H1 (cell line): Measurements from ENCODE around the gene PFN3. TPM values are rescaled to one million over a fixed set of nuclear protein-coding genes. Genes with fewer than 3 reads are reported as not detected.

Experiments
- CTCF ChIA-PET: fragments of 300-600 bp; sonication (Branson Sonifier 250); formaldehyde crosslinking; loops from one replicate; lab custom pipeline; 2021; ENCODE audit not compliant: partially characterized antibody; lab: Charles Lee
- POLR2A ChIA-PET: fragments of 300-600 bp; sonication (Branson Sonifier 250); formaldehyde crosslinking; loops from one replicate; lab custom pipeline; 2021; ENCODE audit warnings: inconsistent platforms; ENCODE audit not compliant: partially characterized antibody; lab: Charles Lee
- DNase-seq, 2 experiments: peaks; one replicate each; pipeline versions ENCODE4 v3.0.0 to v3.0.0-alpha.2; 2010 to 2022; ENCODE audit warnings: low spot score in 2 of 2, low read depth in 1 of 2, mixed read lengths in 1 of 2
- FAIRE-seq: peaks from 2 replicates; lab custom pipeline; 2011; peaks lifted over from hg19 to GRCh38; lab: Jason Lieb, UNC
- H2AFZ ChIP-seq: 2 replicates; pipeline ENCODE4 v1.8.1; 2012; ENCODE audit warnings: low read length, inconsistent platforms
- H2AK5ac ChIP-seq: 2 replicates; pipeline ENCODE4 v1.6.1; 2013; ENCODE audit warnings: low read depth, low read length
- H2BK120ac ChIP-seq: replicated peaks from 2 replicates; pipeline ENCODE3; 2013; ENCODE audit warnings: low read depth, low read length, inconsistent platforms
- H2BK12ac ChIP-seq: 2 replicates; pipeline ENCODE4 v1.6.1; 2013; ENCODE audit warnings: low read depth, low read length
- H2BK15ac ChIP-seq: 2 replicates; pipeline ENCODE4 v1.6.1; 2013; ENCODE audit warnings: low read length
- H2BK20ac ChIP-seq: 2 replicates; pipeline ENCODE4 v1.6.1; 2013; ENCODE audit warnings: low read length
- H2BK5ac ChIP-seq: 2 replicates; pipeline ENCODE4 v1.6.1; 2013; ENCODE audit warnings: low read depth, low read length
- H3K14ac ChIP-seq: 2 replicates; pipeline ENCODE4 v1.6.1; 2013; ENCODE audit warnings: inconsistent platforms; ENCODE audit not compliant: insufficient read length
- H3K18ac ChIP-seq: 2 replicates; pipeline ENCODE4 v1.6.1; 2013; ENCODE audit warnings: low read length; ENCODE audit errors: extremely low read depth
- H3K23ac ChIP-seq: 2 replicates; pipeline ENCODE4 v1.6.1; 2013; ENCODE audit warnings: inconsistent platforms; ENCODE audit not compliant: insufficient read length
- H3K23me2 ChIP-seq: 2 replicates; pipeline ENCODE4 v1.6.1; 2013; ENCODE audit warnings: low read depth, low read length
- H3K27ac ChIP-seq: 2 replicates; pipeline ENCODE4 v1.6.1; 2011; ENCODE audit warnings: low read depth, low read length, inconsistent platforms
- H3K27me3 ChIP-seq, 4 experiments: replicated peaks in 1 of 4; 1 replicate in 1 of 4; 2 replicates in 3 of 4; pipeline versions ENCODE4 v1.6.1 to v1.8.1; 2011 to 2013; ENCODE audit warnings: low read length in 3 of 4, mild to moderate bottlenecking in 3 of 4, inconsistent platforms in 2 of 4, mixed read lengths in 2 of 4, moderate library complexity in 1 of 4; ENCODE audit not compliant: control insufficient read depth in 3 of 4, insufficient read depth in 3 of 4; ENCODE audit errors: extremely low read depth in 1 of 4
- H3K36me3 ChIP-seq, 4 experiments: 2 replicates each; pipeline versions ENCODE4 v1.6.1 to v1.8.1; 2011 to 2013; ENCODE audit warnings: mild to moderate bottlenecking in 4 of 4, low read length in 3 of 4, moderate library complexity in 2 of 4, control low read depth in 1 of 4, inconsistent platforms in 1 of 4; ENCODE audit not compliant: insufficient read depth in 4 of 4, control insufficient read depth in 2 of 4
- H3K4ac ChIP-seq: replicated peaks from 2 replicates; pipeline ENCODE3; 2013; ENCODE audit warnings: low read length, low read depth, mixed read lengths, inconsistent platforms; ENCODE audit not compliant: insufficient read length
- H3K4me1 ChIP-seq, 4 experiments: replicated peaks in 1 of 4; 1 replicate in 1 of 4; 2 replicates in 3 of 4; pipeline versions ENCODE4 v1.6.1 to v1.8.1; 2011 to 2013; ENCODE audit warnings: low read length in 3 of 4, inconsistent platforms in 2 of 4, mixed read lengths in 1 of 4; ENCODE audit not compliant: insufficient read depth in 4 of 4, control insufficient read depth in 3 of 4
- H3K4me2 ChIP-seq, 2 experiments: 2 replicates each; pipeline versions ENCODE4 v1.6.1 to v1.8.1; 2011 to 2013; ENCODE audit warnings: low read depth in 2 of 2, low read length in 2 of 2, control low read depth in 1 of 2, inconsistent platforms in 1 of 2, mild to moderate bottlenecking in 1 of 2; ENCODE audit not compliant: insufficient read depth in 1 of 2
- H3K4me3 ChIP-seq, 4 experiments: fragments of 200-600, 300-600 bp in 1 of 4; sonication (generic), shearing (Covaris generic), sonication (Bioruptor Twin) in 1 of 4; 2 replicates each; pipeline versions ENCODE4 v1.5.1 to v1.8.1; 2011 to 2016; ENCODE audit warnings: low read length in 4 of 4, low read depth in 3 of 4, control low read depth in 2 of 4, inconsistent platforms in 2 of 4, mild to moderate bottlenecking in 2 of 4, mixed read lengths in 1 of 4, moderate library complexity in 1 of 4; ENCODE audit not compliant: insufficient read depth in 2 of 4; ENCODE audit errors: extremely low read depth in 1 of 4
- H3K56ac ChIP-seq: replicated peaks from 2 replicates; pipeline ENCODE3; 2013; ENCODE audit warnings: low read depth, mild to moderate bottlenecking, mixed read lengths, low read length, inconsistent platforms; ENCODE audit not compliant: insufficient read length
- H3K79me1 ChIP-seq: 2 replicates; pipeline ENCODE4 v1.6.1; 2013; ENCODE audit warnings: low read depth, low read length, control low read depth
- H3K79me2 ChIP-seq, 2 experiments: 2 replicates each; pipeline versions ENCODE4 v1.6.1 to v1.8.1; 2012 to 2013; ENCODE audit warnings: low read length in 2 of 2, mild to moderate bottlenecking in 2 of 2, inconsistent platforms in 1 of 2; ENCODE audit not compliant: insufficient read depth in 2 of 2, control insufficient read depth in 1 of 2
- H3K9ac ChIP-seq, 4 experiments: replicated peaks in 1 of 4; 1 replicate in 1 of 4; 2 replicates in 3 of 4; pipeline versions ENCODE4 v1.6.1 to v1.8.1; 2011 to 2013; ENCODE audit warnings: low read depth in 3 of 4, low read length in 3 of 4, control low read depth in 2 of 4, mild to moderate bottlenecking in 2 of 4, moderate library complexity in 2 of 4, inconsistent platforms in 1 of 4; ENCODE audit errors: extremely low read depth in 1 of 4
- H3K9me3 ChIP-seq, 2 experiments: 2 replicates each; pipeline versions ENCODE4 v1.6.1 to v1.8.1; 2012 to 2013; ENCODE audit warnings: mild to moderate bottlenecking in 2 of 2, moderate library complexity in 2 of 2, control low read depth in 1 of 2, inconsistent platforms in 1 of 2, low read depth in 1 of 2, low read length in 1 of 2, mixed read lengths in 1 of 2; ENCODE audit not compliant: insufficient read depth in 2 of 2
- H4K20me1 ChIP-seq, 2 experiments: replicated peaks in 1 of 2; 2 replicates each; pipeline versions ENCODE3 to v1.8.1; 2011 to 2013; ENCODE audit warnings: inconsistent platforms in 2 of 2, low read length in 2 of 2, mild to moderate bottlenecking in 1 of 2; ENCODE audit not compliant: insufficient read depth in 2 of 2, control insufficient read depth in 1 of 2
- H4K5ac ChIP-seq: 2 replicates; pipeline ENCODE4 v1.6.1; 2013; ENCODE audit warnings: low read length, low read depth, mixed read lengths, inconsistent platforms; ENCODE audit not compliant: insufficient read length
- H4K8ac ChIP-seq: 2 replicates; pipeline ENCODE4 v1.8.0; 2013; ENCODE audit warnings: mild to moderate bottlenecking, moderate library complexity, low read length, inconsistent platforms; ENCODE audit not compliant: insufficient read depth; ENCODE audit errors: extremely low read depth
- H4K91ac ChIP-seq: replicated peaks from 2 replicates; pipeline ENCODE3; 2013; ENCODE audit warnings: low read length, mixed read lengths, inconsistent platforms; ENCODE audit not compliant: insufficient read length
- ATF3 ChIP-seq: IDR thresholded peaks from 2 replicates; pipeline ENCODE4 v1.6.1; 2011; ENCODE audit warnings: low read depth, mild to moderate bottlenecking, low read length; ENCODE audit not compliant: insufficient read depth
- CEBPB ChIP-seq: IDR thresholded peaks from 2 replicates; pipeline ENCODE4 v1.6.1; 2012; ENCODE audit warnings: low read depth, low read length
- EGR1 ChIP-seq: IDR thresholded peaks from 2 replicates; pipeline ENCODE4 v1.6.1; 2011; ENCODE audit warnings: low read depth, low read length, borderline replicate concordance
- GTF2F1 ChIP-seq: IDR thresholded peaks from 2 replicates; pipeline ENCODE4 v1.6.1; 2012; ENCODE audit warnings: low read depth, low read length, improper control_type of control experiment, borderline replicate concordance
- HDAC2 ChIP-seq, 2 experiments: fragments of 300-600 bp in 1 of 2; sonication (generic) in 1 of 2; IDR thresholded peaks; 2 replicates each; pipeline ENCODE4 v1.6.1; 2011 to 2012; ENCODE audit warnings: low read depth in 2 of 2, low read length in 2 of 2, mild to moderate bottlenecking in 2 of 2, moderate library complexity in 2 of 2, borderline replicate concordance in 1 of 2, inconsistent platforms in 1 of 2
- RFX5 ChIP-seq: IDR thresholded peaks from 2 replicates; pipeline ENCODE4 v1.6.1; 2011; ENCODE audit warnings: low read depth, low read length, improper control_type of control experiment, borderline replicate concordance
- RXRA ChIP-seq: IDR thresholded peaks from 2 replicates; pipeline ENCODE4 v1.6.1; 2011; ENCODE audit warnings: low read depth, mild to moderate bottlenecking, low read length, moderate library complexity; ENCODE audit not compliant: insufficient read depth
- SP2 ChIP-seq: IDR thresholded peaks from 2 replicates; pipeline ENCODE4 v1.6.1; 2012; ENCODE audit warnings: mild to moderate bottlenecking, low read length, inconsistent platforms
- TAF1 ChIP-seq: IDR thresholded peaks from 2 replicates; pipeline ENCODE4 v1.6.1; 2011; ENCODE audit warnings: mild to moderate bottlenecking, low read depth, low read length
- WGBS, 2 experiments: shearing (Covaris generic) in 1 of 2; methylation state at CpG; one replicate each; pipeline versions ENCODE4 v1.1.6 to v1.1.7; 2013 to 2015; ENCODE audit warnings: low lambda C conversion rate in 2 of 2, mixed read lengths in 2 of 2, inconsistent platforms in 1 of 2, low coverage in 1 of 2, missing lambda C conversion rate in 1 of 2; ENCODE audit not compliant: insufficient replicate concordance in 2 of 2, insufficient coverage in 1 of 2, insufficient read length in 1 of 2; ENCODE audit errors: extremely low coverage in 1 of 2, missing lambda C conversion rate in 1 of 2; 5-methylcytosine and 5-hydroxymethylcytosine counted together
- polyA plus RNA-seq, 7 experiments: library from polyadenylated mRNA; depleted of rRNA in 3 of 7; stranded (reverse) in 5 of 7; unstranded in 2 of 7; fragments of >200 nt in 5 of 7; fragments of 200-250 nt in 2 of 7; gene quantifications; 1 replicate in 5 of 7; 2 replicates in 1 of 7; 4 replicates in 1 of 7; pipeline versions ENCODE4 v1.2.1 to v1.2.3, GENCODE V29; 2011 to 2013; ENCODE audit warnings: missing spikeins in 2 of 7, mixed read lengths in 2 of 7
- total RNA-seq: library from RNA; stranded (reverse); fragmentation: NEBNext Ultra II Directional; extraction: Animal tissue kit (Norgen Biotek cat#: 25700); gene quantifications from 2 replicates; pipeline ENCODE4 v1.2.1, GENCODE V29; 2021

Gene PFN3
- total and polyA plus RNA-seq, 2 of the 8 experiments (the other 6 are each of a cell fraction or from before 2014, with no cell fraction given): not detected

GRCh38 chr5:177372034-177372896 lies 28.2 kb downstream of the PFN3 start:
- Histone ChIP-seq H3K27ac (no peak overlapping the region), H3K4ac (no peak overlapping the region), H3K4me3 (no peak overlapping the region), H3K79me1 (peaks cover 7% of the 10 kb centered on the region; the same call in 1 of the 2 replicates), H3K4me1 (peaks cover 5 to 27% (median 23%) of the 10 kb centered on the region in 4 experiments), H3K14ac (no peak overlapping the region), H3K9me3 (no peaks in the 10 kb centered on the region), H2BK15ac (no peak overlapping the region), H2BK120ac (no peak overlapping the region), H4K8ac (no peak overlapping the region), H3K4me2 (no peak overlapping the region; a peak in 1 of 4 replicates), H2BK5ac (no peak overlapping the region), H2BK12ac (no peak overlapping the region; the same call in 1 of the 2 replicates), H3K23me2 (peaks cover 12% of the 10 kb centered on the region; the same call in 1 of the 2 replicates), H3K23ac (no peak overlapping the region), H3K27me3 (peaks cover 1 to 13% (median 11%) of the 10 kb centered on the region in 4 experiments; a peak in 4 of 7 replicates), H2AK5ac (no peak overlapping the region), H3K36me3 (no peaks in the 10 kb centered on the region), H4K5ac (no peak overlapping the region), H3K18ac (no peak overlapping the region), H4K91ac (no peak overlapping the region), H3K9ac (no peak overlapping the region), H2BK20ac (no peak overlapping the region), H3K79me2 (no peaks in the 10 kb centered on the region), H4K20me1 (peaks cover 0 to 8% of the 10 kb centered on the region in 2 experiments), H2AFZ (no peak overlapping the region), H3K56ac (no peak overlapping the region)
- no peak for FAIRE-seq
- WGBS, 2 experiments: 99% methylated on average over 12 of the region's 12 CpGs; no CpG with 5 or more reads in 1 of the 2 experiments
- CTCF ChIA-PET: interaction anchor here (0.7 to 16.9 kb wide), 15 partner anchors 17 to 130 kb away, joined by 3 to 363 read pairs (median 9); partner anchors contain the start of genes GRK6, LMAN2, MXD3 and PFN3
- POLR2A ChIA-PET: interaction anchor here (0.6 to 4.4 kb wide), 14 partner anchors 10 to 124 kb away, joined by 3 to 18 read pairs (median 5); partner anchors contain the start of genes GRK6, LMAN2, PDLIM7 and PRR7
- DNase-seq: no peak
- TF ChIP-seq GTF2F1: no peak
- no peak for TF ChIP-seq HDAC2 (IDR thresholded peaks at IDR 0.05; ENCODE audit: borderline replicate concordance in 1 of 2, low read depth in 2 of 2, low read length in 2 of 2)
- TF ChIP-seq CEBPB: no peak
- TF ChIP-seq SP2: no peak
- TF ChIP-seq ATF3: no peak
- TF ChIP-seq RXRA: no peak
- no peak for TF ChIP-seq RFX5
- no peak for TF ChIP-seq EGR1
- no peak for TF ChIP-seq TAF1
